Measurements from ENCODE around the gene UBE3C.

GRCh38 chr7:157276091-157276561, 137.4 kb downstream of the UBE3C start:
- TF ChIP-seq, protein P1, sequence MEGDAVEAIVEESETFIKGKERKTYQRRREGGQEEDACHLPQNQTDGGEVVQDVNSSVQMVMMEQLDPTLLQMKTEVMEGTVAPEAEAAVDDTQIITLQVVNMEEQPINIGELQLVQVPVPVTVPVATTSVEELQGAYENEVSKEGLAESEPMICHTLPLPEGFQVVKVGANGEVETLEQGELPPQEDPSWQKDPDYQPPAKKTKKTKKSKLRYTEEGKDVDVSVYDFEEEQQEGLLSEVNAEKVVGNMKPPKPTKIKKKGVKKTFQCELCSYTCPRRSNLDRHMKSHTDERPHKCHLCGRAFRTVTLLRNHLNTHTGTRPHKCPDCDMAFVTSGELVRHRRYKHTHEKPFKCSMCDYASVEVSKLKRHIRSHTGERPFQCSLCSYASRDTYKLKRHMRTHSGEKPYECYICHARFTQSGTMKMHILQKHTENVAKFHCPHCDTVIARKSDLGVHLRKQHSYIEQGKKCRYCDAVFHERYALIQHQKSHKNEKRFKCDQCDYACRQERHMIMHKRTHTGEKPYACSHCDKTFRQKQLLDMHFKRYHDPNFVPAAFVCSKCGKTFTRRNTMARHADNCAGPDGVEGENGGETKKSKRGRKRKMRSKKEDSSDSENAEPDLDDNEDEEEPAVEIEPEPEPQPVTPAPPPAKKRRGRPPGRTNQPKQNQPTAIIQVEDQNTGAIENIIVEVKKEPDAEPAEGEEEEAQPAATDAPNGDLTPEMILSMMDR (IDR thresholded peaks at IDR 0.05; ENCODE audit: low read length): no peak
- no peak for TF ChIP-seq EZH2 (IDR thresholded peaks at IDR 0.05; ENCODE audit: borderline replicate concordance, low read length)

All from OCI-LY1 (cell line).